Transverse colon (tissue), 3 donors: ENCODE results near the gene EPB41L1.

ENCODE experiments used
- CTCF ChIP-seq, 5 experiments: fragments of 200-600 bp in 3 of 5; fragments of 450-650 bp in 2 of 5; sonication (generic) in 3 of 5; IDR thresholded peaks; 1 replicate in 2 of 5; 2 replicates in 3 of 5; pipeline ENCODE4 v1.5.1; 2016 to 2017; ENCODE audit warnings: antibody characterized with exemption in 5 of 5, inconsistent platforms in 3 of 5, mild to moderate bottlenecking in 2 of 5, moderate library complexity in 1 of 5
- POLR2A ChIP-seq: fragments of 450-650 bp; IDR thresholded peaks from one replicate; pipeline ENCODE4 v1.6.1; 2016; ENCODE audit warnings: antibody characterized with exemption, mild to moderate bottlenecking, moderate library complexity

GRCh38 chr20:36279776-36280175 lies 125.2 kb downstream of the EPB41L1 start:
- TF ChIP-seq CTCF (IDR thresholded peaks at IDR 0.05) (no peak), POLR2A (no peak)
